ENCODE measurements around the gene HS3ST6. TPM values are rescaled to one million over a fixed set of nuclear protein-coding genes. Genes with fewer than 3 reads are reported as not detected.

HS3ST6 gene
- total RNA-seq, 1 experiment from 2014 or later = 1.0 TPM

DNA sequence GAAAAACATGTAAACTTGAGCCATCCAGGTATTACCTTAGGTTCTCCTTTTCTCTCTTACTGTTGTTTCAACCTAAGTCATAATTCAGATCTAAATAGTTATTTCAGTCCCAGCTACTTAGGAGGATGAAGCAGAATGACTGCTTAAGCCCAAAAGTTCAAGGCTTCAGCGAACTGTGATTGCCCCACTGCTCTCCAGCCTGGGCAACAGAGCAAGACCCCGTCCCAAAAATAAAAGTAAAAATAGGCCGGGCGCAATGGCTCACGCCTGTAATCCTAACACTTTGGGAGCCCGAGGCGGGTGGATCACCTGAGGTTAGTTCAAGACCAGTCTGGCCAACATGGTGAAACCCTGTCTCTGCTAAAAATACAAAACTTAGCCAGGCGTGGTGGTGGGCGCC is 55.8 kb downstream of the HS3ST6 start:
- ChIA-PET POLR2A (no interaction called here), CTCF (interaction anchor here (0.9 to 2.4 kb wide), 3 partner anchors 67 to 79 kb away, joined by 3 to 18 read pairs (median 3); no protein-coding TSS in a partner anchor)
- H3K9me3 Mint-ChIP-seq = no peaks in the 10 kb centered on the region
- H3K27ac Mint-ChIP-seq = no peak overlapping the region
- no peak for TF ChIP-seq MYBL2 (CRISPR knock-in tag; IDR thresholded peaks at IDR 0.05)
- no peaks in the 10 kb centered on the region for H3K4me1 Mint-ChIP-seq
- no peak for DNase-seq (ENCODE audit: low spot score)
- H3K27me3 Mint-ChIP-seq (ENCODE audit: low read depth) = peaks cover 51% of the 10 kb centered on the region
- ATAC-seq = no peak
- H3K4me3 Mint-ChIP-seq = no peak overlapping the region
- no peaks in the 10 kb centered on the region for H3K36me3 Mint-ChIP-seq

DNA sequence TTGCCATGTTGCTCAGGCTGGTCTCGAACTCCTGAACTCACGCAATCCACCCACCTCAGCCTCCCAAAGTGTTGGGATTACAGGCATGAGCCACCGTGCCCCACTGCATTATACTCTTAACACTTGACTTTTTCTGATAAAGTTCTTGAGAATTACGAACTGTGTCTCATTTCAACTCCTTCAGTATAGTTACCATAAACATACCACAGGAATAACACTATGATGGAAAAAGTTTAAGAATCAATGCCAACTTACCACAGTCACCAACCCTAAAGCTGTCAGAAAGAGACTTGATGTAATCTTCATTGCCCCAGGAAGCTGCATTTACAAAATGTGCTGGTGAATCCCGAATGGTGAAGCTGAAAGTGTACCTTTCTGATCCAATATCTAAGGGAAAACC is 56.5 kb downstream of the HS3ST6 start:
- ATAC-seq = no peak
- ChIA-PET CTCF (interaction anchor here (1.1 kb wide), 1 partner anchor 67 kb away, joined by 3 read pairs; no protein-coding TSS in a partner anchor), POLR2A (no interaction called here)

More for the DNA sequence above, 56.5 kb downstream of the HS3ST6 start:
- Mint-ChIP-seq H3K9me3 (no peaks in the 10 kb centered on the region), H3K36me3 (no peaks in the 10 kb centered on the region), H3K4me3 (no peak overlapping the region), H3K27me3 (ENCODE audit: low read depth) (peaks cover 58% of the 10 kb centered on the region), H3K27ac (no peak overlapping the region), H3K4me1 (no peaks in the 10 kb centered on the region)
- no peak for DNase-seq (ENCODE audit: low spot score)
- TF ChIP-seq HMGA2 (CRISPR knock-in tag; IDR thresholded peaks at IDR 0.05) (no peak), FOXP1 (CRISPR knock-in tag; IDR thresholded peaks at IDR 0.05; ENCODE audit: borderline replicate concordance) (no peak), ATF1 (CRISPR knock-in tag; IDR thresholded peaks at IDR 0.05) (no peak), ELF4 (CRISPR knock-in tag; IDR thresholded peaks at IDR 0.05; ENCODE audit: low read depth) (no peak), MYBL2 (CRISPR knock-in tag; IDR thresholded peaks at IDR 0.05) (no peak), ZNF423 (CRISPR knock-in tag; IDR thresholded peaks at IDR 0.05) (no peak), NFYB (CRISPR knock-in tag; conservative IDR thresholded peaks at IDR 0.05; ENCODE audit: low read depth) (no peak), TEAD4 (CRISPR knock-in tag; IDR thresholded peaks at IDR 0.05) (no peak), TP53 (CRISPR knock-in tag; IDR thresholded peaks at IDR 0.05) (no peak), SMAD3 (CRISPR knock-in tag; IDR thresholded peaks at IDR 0.05; ENCODE audit: borderline replicate concordance) (no peak)
- TF ChIP-seq, protein P1, sequence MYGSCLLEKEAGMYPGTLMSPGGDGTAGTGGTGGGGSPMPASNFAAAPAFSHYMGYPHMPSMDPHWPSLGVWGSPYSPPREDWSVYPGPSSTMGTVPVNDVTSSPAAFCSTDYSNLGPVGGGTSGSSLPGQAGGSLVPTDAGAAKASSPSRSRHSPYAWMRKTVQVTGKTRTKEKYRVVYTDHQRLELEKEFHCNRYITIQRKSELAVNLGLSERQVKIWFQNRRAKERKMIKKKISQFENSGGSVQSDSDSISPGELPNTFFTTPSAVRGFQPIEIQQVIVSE (CRISPR knock-in tag; IDR thresholded peaks at IDR 0.05; ENCODE audit: borderline replicate concordance) = no peak
- TF ChIP-seq, protein P2, sequence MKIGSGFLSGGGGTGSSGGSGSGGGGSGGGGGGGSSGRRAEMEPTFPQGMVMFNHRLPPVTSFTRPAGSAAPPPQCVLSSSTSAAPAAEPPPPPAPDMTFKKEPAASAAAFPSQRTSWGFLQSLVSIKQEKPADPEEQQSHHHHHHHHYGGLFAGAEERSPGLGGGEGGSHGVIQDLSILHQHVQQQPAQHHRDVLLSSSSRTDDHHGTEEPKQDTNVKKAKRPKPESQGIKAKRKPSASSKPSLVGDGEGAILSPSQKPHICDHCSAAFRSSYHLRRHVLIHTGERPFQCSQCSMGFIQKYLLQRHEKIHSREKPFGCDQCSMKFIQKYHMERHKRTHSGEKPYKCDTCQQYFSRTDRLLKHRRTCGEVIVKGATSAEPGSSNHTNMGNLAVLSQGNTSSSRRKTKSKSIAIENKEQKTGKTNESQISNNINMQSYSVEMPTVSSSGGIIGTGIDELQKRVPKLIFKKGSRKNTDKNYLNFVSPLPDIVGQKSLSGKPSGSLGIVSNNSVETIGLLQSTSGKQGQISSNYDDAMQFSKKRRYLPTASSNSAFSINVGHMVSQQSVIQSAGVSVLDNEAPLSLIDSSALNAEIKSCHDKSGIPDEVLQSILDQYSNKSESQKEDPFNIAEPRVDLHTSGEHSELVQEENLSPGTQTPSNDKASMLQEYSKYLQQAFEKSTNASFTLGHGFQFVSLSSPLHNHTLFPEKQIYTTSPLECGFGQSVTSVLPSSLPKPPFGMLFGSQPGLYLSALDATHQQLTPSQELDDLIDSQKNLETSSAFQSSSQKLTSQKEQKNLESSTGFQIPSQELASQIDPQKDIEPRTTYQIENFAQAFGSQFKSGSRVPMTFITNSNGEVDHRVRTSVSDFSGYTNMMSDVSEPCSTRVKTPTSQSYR (CRISPR knock-in tag; IDR thresholded peaks at IDR 0.05) = no peak
- TF ChIP-seq, protein P3, sequence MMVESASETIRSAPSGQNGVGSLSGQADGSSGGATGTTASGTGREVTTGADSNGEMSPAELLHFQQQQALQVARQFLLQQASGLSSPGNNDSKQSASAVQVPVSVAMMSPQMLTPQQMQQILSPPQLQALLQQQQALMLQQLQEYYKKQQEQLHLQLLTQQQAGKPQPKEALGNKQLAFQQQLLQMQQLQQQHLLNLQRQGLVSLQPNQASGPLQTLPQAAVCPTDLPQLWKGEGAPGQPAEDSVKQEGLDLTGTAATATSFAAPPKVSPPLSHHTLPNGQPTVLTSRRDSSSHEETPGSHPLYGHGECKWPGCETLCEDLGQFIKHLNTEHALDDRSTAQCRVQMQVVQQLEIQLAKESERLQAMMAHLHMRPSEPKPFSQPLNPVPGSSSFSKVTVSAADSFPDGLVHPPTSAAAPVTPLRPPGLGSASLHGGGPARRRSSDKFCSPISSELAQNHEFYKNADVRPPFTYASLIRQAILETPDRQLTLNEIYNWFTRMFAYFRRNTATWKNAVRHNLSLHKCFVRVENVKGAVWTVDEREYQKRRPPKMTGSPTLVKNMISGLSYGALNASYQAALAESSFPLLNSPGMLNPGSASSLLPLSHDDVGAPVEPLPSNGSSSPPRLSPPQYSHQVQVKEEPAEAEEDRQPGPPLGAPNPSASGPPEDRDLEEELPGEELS (CRISPR knock-in tag; IDR thresholded peaks at IDR 0.05) = no peak

Other genes starting within 250 kb of the HS3ST6 start
- 150 to 169 TPM (median 157 TPM) in 3 replicates for gene JPT2, start 240.1 kb downstream of the HS3ST6 start, total RNA-seq (2021)
- gene MAPK8IP3, start 212.2 kb downstream of the HS3ST6 start, total RNA-seq (2021) = 59.7 to 72.3 TPM (median 63.2 TPM) in 3 replicates
- 86.8 to 106 TPM (median 103 TPM) in 3 replicates for gene NME3, start 146.9 kb downstream of the HS3ST6 start, total RNA-seq (2021)
- gene EME2, start 145.6 kb downstream of the HS3ST6 start, total RNA-seq (2021) = 23.2 to 30.8 TPM (median 25.7 TPM) in 3 replicates
- 258 to 262 TPM (median 261 TPM) in 3 replicates for gene MRPS34, start 145.3 kb downstream of the HS3ST6 start, total RNA-seq (2021)
- gene SPSB3, start 135.8 kb downstream of the HS3ST6 start, total RNA-seq (2021) = 27.2 to 32.8 TPM (median 28.4 TPM) in 3 replicates
- 76.4 to 89.2 TPM (median 77.6 TPM) in 3 replicates for gene NUBP2, start 135.5 kb downstream of the HS3ST6 start, total RNA-seq (2021)
- gene IGFALS, start 124.7 kb downstream of the HS3ST6 start, total RNA-seq (2021) = not detected in 3 replicates
- 36.0 to 43.1 TPM (median 38.2 TPM) in 3 replicates for gene HAGH, start 91.6 kb downstream of the HS3ST6 start, total RNA-seq (2021)
- 14.3 to 19.5 TPM (median 19.4 TPM) in 3 replicates for gene FAHD1, start 91.2 kb downstream of the HS3ST6 start, total RNA-seq (2021)
- 1.4 to 3.9 TPM (median 3.3 TPM) in 3 replicates for gene MEIOB, start 46.3 kb downstream of the HS3ST6 start, total RNA-seq (2021)
- 26.4 to 29.8 TPM (median 28.3 TPM) in 3 replicates for gene MSRB1, start 24.8 kb upstream of the HS3ST6 start, total RNA-seq (2021)
- gene RPL3L, start 36.3 kb upstream of the HS3ST6 start, total RNA-seq (2021) = 0.77 to 1.1 TPM (median 0.96 TPM) in 3 replicates
- 200 to 228 TPM (median 205 TPM) in 3 replicates for gene NDUFB10, start 41.1 kb upstream of the HS3ST6 start, total RNA-seq (2021)
- gene RPS2, start 46.4 kb upstream of the HS3ST6 start, total RNA-seq (2021) = 4,395 to 4,767 TPM (median 4,632 TPM) in 3 replicates
- gene RNF151, start 48.4 kb upstream of the HS3ST6 start, total RNA-seq (2021) = 0.31 TPM in 1 of 3 replicates, not detected in the others
- 67.6 to 73.4 TPM (median 71.3 TPM) in 3 replicates for gene TBL3, start 53.6 kb upstream of the HS3ST6 start, total RNA-seq (2021)
- 5.7 to 7.7 TPM (median 6.9 TPM) in 3 replicates for gene NOXO1, start 63.1 kb upstream of the HS3ST6 start, total RNA-seq (2021)
- gene GFER, start 65.8 kb upstream of the HS3ST6 start, total RNA-seq (2021) = 56.0 to 58.5 TPM (median 57.0 TPM) in 3 replicates
- gene SYNGR3, start 71.6 kb upstream of the HS3ST6 start, total RNA-seq (2021) = 41.5 to 53.5 TPM (median 51.2 TPM) in 3 replicates
- gene ZNF598, start 91.4 kb upstream of the HS3ST6 start, total RNA-seq (2021) = 53.9 to 66.4 TPM (median 55.5 TPM) in 3 replicates
- 15.2 to 28.6 TPM (median 22.0 TPM) in 3 replicates for gene NPW, start 101.4 kb upstream of the HS3ST6 start, total RNA-seq (2021)
- gene NHERF2, start 108.5 kb upstream of the HS3ST6 start, total RNA-seq (2021) = 23.3 to 31.1 TPM (median 28.0 TPM) in 3 replicates
- gene NTHL1, start 129.4 kb upstream of the HS3ST6 start, total RNA-seq (2021) = 90.5 to 93.4 TPM (median 93.3 TPM) in 3 replicates
- gene TSC2, start 129.6 kb upstream of the HS3ST6 start, total RNA-seq (2021) = 103 to 134 TPM (median 117 TPM) in 3 replicates
- 96.8 to 102 TPM (median 98.9 TPM) in 3 replicates for gene PKD1, start 217.5 kb upstream of the HS3ST6 start, total RNA-seq (2021)
- 6.2 to 7.3 TPM (median 6.9 TPM) in 3 replicates for gene RAB26, start 230.2 kb upstream of the HS3ST6 start, total RNA-seq (2021)
- 148 to 159 TPM (median 152 TPM) in 3 replicates for gene TRAF7, start 237.4 kb upstream of the HS3ST6 start, total RNA-seq (2021)

Data from WTC11 (cell line).